HFFc6 (cell line): ENCODE measurements around the gene HOXA4. TPM values are rescaled to one million over a fixed set of nuclear protein-coding genes. Genes with fewer than 3 reads are reported as not detected.
A peak's percentile ranks its signal among the peaks of the same experiment; 100 is the strongest.

Experiments
- DNase-seq: peaks from one replicate; pipeline ENCODE4 v3.0.0-alpha.2; 2018
- H3K27ac Mint-ChIP-seq: 2 replicates; pipeline ENCODE4 v1.8.0; 2020; ENCODE audit warnings: mild to moderate bottlenecking, mixed read lengths
- H3K27me3 Mint-ChIP-seq: 2 replicates; pipeline ENCODE4 v1.8.0; 2021; ENCODE audit warnings: mild to moderate bottlenecking, moderate library complexity, mixed read lengths; ENCODE audit not compliant: insufficient read depth
- H3K36me3 Mint-ChIP-seq: 2 replicates; pipeline ENCODE4 v1.8.0; 2021; ENCODE audit warnings: low read depth, mixed read lengths
- H3K4me1 Mint-ChIP-seq: 2 replicates; pipeline ENCODE4 v1.8.0; 2020; ENCODE audit warnings: low read depth, mixed read lengths
- H3K4me3 Mint-ChIP-seq: 2 replicates; pipeline ENCODE4 v1.8.0; 2020; ENCODE audit warnings: mild to moderate bottlenecking, moderate library complexity, mixed read lengths
- H3K9me3 Mint-ChIP-seq: 2 replicates; pipeline ENCODE4 v1.8.0; 2020; ENCODE audit warnings: mild to moderate bottlenecking, mixed read lengths
- total RNA-seq, 6 experiments: library from RNA; stranded (reverse); fragmentation: NEBNext Ultra II Directional; extraction: Animal tissue kit (Norgen Biotek cat#: 25700); gene quantifications; 2 replicates in 1 of 6; 3 replicates in 5 of 6; pipeline ENCODE4 v1.2.3, GENCODE V29; 2021
- TF ChIP-seq, protein P1 (sequence below): fragments of 200-600 bp; sonication (generic); IDR thresholded peaks from 2 replicates; pipeline ENCODE4 v1.5.0; 2021; ENCODE audit warnings: antibody characterized with exemption, mild to moderate bottlenecking

Gene HOXA4
- total RNA-seq, 6 experiments from 2014 or later = 0.38 to 1.0 (median 0.47) TPM

DNA sequence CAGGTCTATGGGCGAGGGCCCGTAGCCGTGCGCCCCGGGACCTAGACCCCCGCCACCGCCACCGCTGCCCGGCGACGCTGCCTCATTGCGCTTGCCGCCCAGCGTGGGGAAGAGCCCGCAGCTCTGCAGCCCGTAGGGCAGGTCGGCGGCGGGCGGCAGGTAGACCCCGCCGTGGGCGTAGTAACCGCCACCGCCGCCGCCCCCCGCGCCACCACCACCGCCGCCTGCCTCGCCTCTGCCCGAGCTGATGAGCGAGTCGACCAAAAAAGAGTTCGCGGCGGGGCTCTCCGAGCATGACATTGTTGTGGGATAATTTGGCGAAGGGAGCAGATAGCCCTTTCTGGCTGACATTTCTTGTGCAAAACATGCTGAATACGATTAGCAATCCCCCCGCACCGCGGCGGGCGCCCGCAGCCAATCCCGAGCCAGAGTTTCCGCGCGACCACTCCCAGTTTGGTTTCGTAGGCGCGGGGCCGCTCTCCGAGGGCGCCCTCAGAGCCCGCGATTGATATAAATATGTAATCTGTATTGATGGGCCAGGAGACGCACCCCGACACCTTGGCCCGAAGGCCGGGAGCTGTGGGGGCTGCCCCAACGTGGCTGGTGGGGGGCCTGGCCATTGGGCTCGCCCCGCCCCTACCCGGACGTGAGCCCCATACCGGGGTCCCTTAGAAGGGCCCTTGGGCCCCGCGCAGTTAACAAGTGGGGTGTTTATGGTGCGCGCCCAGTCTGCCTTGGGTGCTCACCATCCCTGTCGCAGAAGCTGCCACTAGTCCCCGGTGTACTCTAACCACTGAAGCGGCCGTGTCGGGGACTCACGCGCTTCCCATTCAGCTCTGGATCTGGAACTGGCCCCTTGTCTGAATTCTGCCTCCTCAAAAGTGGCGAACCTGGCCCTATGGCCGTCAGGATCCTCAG, 43.7 kb upstream of the HOXA4 start, which contains the start of gene HOXA10:
HOXA10 (minus strand) TSS at position 365 of the 918 bp plus-strand sequence; CDS start at position 351, 14 bp downstream.
- Mint-ChIP-seq H3K27ac (peak within 1 kb of the TSS; percentile 99), H3K4me3 (peak within 1 kb of the TSS; percentile 96), H3K9me3 (no peaks in the 10 kb centered on the region), H3K27me3 (peaks cover 24% of the 10 kb centered on the region), H3K36me3 (peaks cover 61% of the 10 kb centered on the region), H3K4me1 (peaks cover 55% of the 10 kb centered on the region)
- TF ChIP-seq, protein P1, sequence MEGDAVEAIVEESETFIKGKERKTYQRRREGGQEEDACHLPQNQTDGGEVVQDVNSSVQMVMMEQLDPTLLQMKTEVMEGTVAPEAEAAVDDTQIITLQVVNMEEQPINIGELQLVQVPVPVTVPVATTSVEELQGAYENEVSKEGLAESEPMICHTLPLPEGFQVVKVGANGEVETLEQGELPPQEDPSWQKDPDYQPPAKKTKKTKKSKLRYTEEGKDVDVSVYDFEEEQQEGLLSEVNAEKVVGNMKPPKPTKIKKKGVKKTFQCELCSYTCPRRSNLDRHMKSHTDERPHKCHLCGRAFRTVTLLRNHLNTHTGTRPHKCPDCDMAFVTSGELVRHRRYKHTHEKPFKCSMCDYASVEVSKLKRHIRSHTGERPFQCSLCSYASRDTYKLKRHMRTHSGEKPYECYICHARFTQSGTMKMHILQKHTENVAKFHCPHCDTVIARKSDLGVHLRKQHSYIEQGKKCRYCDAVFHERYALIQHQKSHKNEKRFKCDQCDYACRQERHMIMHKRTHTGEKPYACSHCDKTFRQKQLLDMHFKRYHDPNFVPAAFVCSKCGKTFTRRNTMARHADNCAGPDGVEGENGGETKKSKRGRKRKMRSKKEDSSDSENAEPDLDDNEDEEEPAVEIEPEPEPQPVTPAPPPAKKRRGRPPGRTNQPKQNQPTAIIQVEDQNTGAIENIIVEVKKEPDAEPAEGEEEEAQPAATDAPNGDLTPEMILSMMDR = no peak
- peak; percentile 71 for DNase-seq

DNA sequence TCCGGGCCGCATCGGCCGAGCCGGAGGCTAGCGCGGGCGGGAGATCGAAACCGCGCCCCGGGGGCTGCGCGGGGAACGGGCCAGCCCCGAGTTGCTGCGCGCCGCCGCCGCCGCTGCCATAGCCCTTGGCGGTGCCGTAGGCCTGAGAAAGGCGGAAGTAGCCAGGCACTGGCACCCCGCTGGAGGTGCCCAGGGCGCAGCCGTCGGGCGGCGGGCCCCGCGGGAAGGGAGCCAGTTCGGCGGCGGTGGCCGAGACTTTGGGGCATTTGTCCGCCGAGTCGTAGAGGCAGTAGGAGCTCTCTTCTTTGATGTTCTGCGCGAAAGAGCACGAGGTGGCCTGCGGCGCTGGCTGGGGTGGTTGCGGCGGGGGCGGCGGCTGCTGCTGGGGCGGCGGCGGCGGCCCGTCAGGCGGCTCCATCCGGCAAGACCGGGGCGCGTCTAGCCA, 43.0 kb upstream of the HOXA4 start:
- no peak for DNase-seq
- peaks cover 61% of the 10 kb centered on the region for H3K36me3 Mint-ChIP-seq
- H3K4me3 Mint-ChIP-seq = peak overlapping the region; percentile 93
- H3K4me1 Mint-ChIP-seq = peaks cover 57% of the 10 kb centered on the region
- TF ChIP-seq, protein P1 = no peak
- peaks cover 25% of the 10 kb centered on the region for H3K27me3 Mint-ChIP-seq
- H3K27ac Mint-ChIP-seq = no peak overlapping the region; the same call in 1 of the 2 replicates
- H3K9me3 Mint-ChIP-seq = no peaks in the 10 kb centered on the region

DNA sequence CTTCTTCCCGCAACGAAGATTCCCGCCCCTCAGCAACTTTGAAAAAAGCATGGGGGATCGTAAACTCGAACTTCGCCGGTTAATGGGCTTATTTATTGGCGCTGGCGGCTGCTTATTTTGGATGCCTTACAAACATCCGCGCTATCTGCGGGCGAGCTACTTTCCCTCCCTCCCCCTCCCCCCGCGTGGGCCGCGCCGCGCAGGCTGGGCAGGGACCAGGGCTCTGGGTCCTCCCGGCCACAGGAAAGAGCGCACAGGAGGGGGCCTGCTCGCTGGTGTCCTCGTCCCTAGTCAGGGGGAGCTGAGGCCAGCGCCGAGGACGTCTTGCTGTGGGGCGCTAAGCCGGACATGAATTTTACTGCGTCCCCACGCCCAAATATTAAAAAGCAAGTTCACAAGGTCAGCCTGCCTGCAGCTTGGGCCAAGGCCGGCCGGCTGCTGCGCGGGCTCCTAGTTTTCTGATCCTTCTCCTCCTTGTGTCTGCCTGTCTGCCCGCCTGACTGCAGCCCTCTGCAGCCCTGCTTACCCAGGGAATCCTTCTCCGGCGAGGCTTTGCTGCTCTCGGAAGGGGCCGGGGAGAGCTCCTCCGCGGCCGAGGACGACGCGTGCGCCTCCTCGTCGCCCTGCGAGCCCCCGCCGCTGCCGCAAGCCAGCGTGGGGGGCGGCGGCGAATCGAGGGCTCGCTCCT, 42.4 kb upstream of the HOXA4 start:
- Mint-ChIP-seq H3K27ac (peak overlapping the region; percentile 99), H3K4me1 (peaks cover 62% of the 10 kb centered on the region)
- peak; percentile 89 for DNase-seq

DNA sequence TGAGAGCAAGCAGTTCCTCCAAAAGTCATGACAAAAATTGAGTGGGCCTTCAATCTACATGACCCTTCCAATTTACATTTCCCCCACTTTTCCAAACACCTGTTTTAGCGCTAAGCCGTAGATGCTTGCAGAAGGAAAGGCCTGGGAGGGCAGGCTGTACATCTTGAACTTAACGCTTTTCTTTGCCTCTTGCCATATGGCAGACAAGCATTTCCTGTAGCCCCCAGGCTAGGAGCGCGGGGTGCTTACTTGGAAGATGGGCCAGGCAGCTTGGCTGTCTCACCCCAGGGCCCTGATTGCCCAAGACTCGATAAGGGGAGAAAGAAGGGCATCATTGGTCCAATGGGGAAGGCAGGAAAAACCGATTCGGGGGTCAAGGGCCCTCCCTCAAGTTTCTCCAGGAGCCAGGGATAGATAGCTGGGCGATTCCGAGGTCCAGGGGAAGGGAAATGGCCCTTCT, 41.8 kb upstream of the HOXA4 start:
- peaks cover 58% of the 10 kb centered on the region for H3K36me3 Mint-ChIP-seq
- TF ChIP-seq, protein P1 = no peak
- H3K27me3 Mint-ChIP-seq = peaks cover 26% of the 10 kb centered on the region
- H3K4me3 Mint-ChIP-seq = peak overlapping the region; percentile 96
- peak; percentile 75 for DNase-seq
- no peaks in the 10 kb centered on the region for H3K9me3 Mint-ChIP-seq
- peaks cover 62% of the 10 kb centered on the region for H3K4me1 Mint-ChIP-seq
- H3K27ac Mint-ChIP-seq = peak overlapping the region; percentile 99

More for the DNA sequence above, 42.4 kb upstream of the HOXA4 start:
- H3K36me3 Mint-ChIP-seq = peaks cover 61% of the 10 kb centered on the region
- peak overlapping the region; percentile 96 for H3K4me3 Mint-ChIP-seq
- no peaks in the 10 kb centered on the region for H3K9me3 Mint-ChIP-seq
- peaks cover 26% of the 10 kb centered on the region for H3K27me3 Mint-ChIP-seq
- TF ChIP-seq, protein P1 = no peak

DNA sequence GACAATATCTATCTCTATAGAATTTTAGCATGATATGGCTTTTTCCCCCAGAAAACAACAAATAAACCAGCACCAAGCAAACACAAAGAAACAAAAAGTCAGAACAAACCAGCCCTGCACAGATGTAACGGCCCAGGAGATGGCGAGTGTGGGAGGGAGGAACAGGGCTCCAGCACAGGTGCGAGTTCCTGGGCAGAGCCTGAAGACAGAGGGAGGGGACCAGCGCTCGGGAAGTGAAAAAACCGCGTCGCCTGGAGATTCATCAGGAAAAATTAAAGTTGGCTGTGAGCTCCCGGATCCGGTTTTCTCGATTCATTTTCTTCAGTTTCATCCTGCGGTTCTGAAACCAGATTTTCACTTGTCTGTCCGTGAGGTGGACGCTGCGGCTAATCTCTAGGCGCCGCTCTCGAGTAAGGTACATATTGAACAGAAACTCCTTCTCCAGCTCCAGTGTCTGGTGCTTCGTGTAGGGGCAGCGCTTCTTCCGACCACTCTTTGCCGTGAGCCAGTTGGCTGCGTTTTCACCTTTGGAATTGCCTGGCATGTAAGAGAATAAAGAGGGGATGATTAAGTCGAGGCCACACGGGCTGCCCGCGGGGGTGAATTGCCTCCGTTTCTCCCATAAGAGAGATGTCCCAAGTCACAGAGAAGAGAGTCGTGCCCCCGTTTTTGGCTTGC, 41.2 kb upstream of the HOXA4 start:
- H3K9me3 Mint-ChIP-seq = no peaks in the 10 kb centered on the region
- peaks cover 30% of the 10 kb centered on the region for H3K27me3 Mint-ChIP-seq
- H3K27ac Mint-ChIP-seq = peak overlapping the region; percentile 99
- H3K4me1 Mint-ChIP-seq = peaks cover 62% of the 10 kb centered on the region
- no peak for DNase-seq
- H3K36me3 Mint-ChIP-seq = peaks cover 60% of the 10 kb centered on the region
- TF ChIP-seq, protein P1 = no peak; the same call in 1 of the 2 replicates
- H3K4me3 Mint-ChIP-seq = peak overlapping the region; percentile 96
